Sigmoid colon (tissue), 3 donors: ENCODE measurements around the gene FBXO44.

ENCODE experiments used
- CTCF ChIP-seq, 4 experiments: fragments of 450-650 bp in 3 of 4; fragments of 200-600 bp in 1 of 4; IDR thresholded peaks; one replicate each; pipeline ENCODE4 v1.5.1; 2016 to 2019; ENCODE audit warnings: antibody characterized with exemption in 4 of 4, mild to moderate bottlenecking in 3 of 4, moderate library complexity in 2 of 4
- POLR2A ChIP-seq, 2 donors: fragments of 450-650 bp; IDR thresholded peaks; one replicate each; pipeline ENCODE4 v1.6.1; 2016; ENCODE audit warnings: antibody characterized with exemption in 2 of 2, mild to moderate bottlenecking in 2 of 2, moderate library complexity in 2 of 2

GRCh38 chr1:11658542-11658941 is 3.9 kb downstream of the FBXO44 start:
- no peak for TF ChIP-seq CTCF (IDR thresholded peaks at IDR 0.05)
- no peak for TF ChIP-seq POLR2A (IDR thresholded peaks at IDR 0.05)
